ENCODE measurements around the gene WWC1. TPM values are rescaled to one million over a fixed set of nuclear protein-coding genes. Genes with fewer than 3 reads are reported as not detected.

WWC1 gene
- 0.10 TPM for total RNA-seq

DNA sequence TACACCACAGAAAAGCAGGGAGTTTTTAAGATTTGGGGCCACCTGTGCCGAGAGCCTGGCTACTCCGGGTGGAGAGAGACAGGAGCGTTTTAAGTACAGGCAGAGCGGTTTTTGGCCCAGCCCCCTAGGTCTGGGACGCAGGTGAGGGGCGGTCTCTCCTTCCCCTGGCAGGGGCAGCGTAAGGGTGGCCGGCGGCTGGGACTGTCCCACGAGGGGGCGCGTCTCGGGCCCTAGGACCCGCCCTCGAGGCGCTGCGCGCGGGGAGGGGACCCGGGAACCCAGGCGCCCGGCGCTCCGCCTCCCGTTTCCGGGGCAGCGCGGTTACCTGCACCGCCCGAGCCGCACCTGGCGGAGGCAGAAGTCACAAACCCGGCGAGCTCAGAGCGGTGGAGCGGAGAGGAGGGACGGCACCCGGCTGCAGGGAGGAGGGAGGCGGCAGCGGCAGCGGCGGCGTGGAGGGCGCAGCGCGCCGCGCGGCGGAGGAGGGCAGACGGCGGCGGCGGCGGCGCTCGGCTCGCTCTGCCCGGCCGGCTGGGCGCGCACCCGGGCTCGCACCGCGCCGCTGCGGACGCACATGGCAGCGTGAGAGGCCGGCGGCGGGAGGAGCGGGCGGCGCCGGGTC is at the start of gene WWC1:
Gene WWC1 (plus strand): TSS at position 304 of the 622 bp plus-strand sequence. CDS start 508 bp downstream, outside the sequence.
- Histone ChIP-seq H3K4me1 (ENCODE audit: insufficient read depth, low read length) (peaks cover 5% of the 10 kb centered on the region), H3K4me3 (ENCODE audit: low read length) (no peak within 1 kb of the TSS), H3K9me3 (ENCODE audit: low read depth, low read length) (no peaks in the 10 kb centered on the region), H3K27me3 (ENCODE audit: insufficient read depth, low read length) (peaks cover 35% of the 10 kb centered on the region)

DNA sequence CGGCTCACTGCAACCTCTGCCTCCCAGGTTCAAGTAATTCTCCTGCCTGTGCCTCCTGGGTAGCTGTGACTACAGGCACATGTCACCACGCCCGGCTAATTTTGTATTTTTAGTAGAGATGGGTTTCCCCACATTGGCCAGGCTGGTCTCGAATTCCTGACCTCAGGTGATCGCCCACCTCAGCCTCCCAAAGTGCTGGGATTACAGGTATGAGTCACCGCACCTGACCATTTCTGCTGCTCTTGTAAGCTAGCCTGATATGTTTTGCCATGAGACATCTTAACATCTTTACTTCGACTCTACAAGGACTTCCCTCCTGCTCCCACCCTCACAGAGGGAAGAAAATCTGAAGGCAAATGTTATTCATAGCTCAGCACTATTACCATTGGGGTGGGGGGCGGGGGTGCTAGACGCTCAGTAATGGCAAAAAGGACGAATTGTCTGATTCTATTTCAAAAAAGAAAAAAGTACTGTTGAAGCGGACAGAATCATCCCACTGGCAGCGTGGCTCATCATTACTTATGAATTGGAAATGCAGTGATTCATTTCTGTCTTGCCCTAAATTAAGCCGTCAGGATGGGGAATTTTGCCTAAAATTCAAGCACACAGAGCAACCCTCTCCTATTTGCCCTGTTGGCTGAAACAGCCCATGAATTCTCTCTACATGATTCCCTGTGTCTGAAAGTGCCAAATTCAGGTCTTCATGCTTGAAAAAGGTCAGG is 46.4 kb upstream of the WWC1 start:
- Histone ChIP-seq H3K9me3 (ENCODE audit: low read depth, low read length) (no peaks in the 10 kb centered on the region), H3K27me3 (ENCODE audit: insufficient read depth, low read length) (no peaks in the 10 kb centered on the region), H3K4me3 (ENCODE audit: low read length) (no peak overlapping the region), H3K4me1 (ENCODE audit: insufficient read depth, low read length) (no peaks in the 10 kb centered on the region)

DNA sequence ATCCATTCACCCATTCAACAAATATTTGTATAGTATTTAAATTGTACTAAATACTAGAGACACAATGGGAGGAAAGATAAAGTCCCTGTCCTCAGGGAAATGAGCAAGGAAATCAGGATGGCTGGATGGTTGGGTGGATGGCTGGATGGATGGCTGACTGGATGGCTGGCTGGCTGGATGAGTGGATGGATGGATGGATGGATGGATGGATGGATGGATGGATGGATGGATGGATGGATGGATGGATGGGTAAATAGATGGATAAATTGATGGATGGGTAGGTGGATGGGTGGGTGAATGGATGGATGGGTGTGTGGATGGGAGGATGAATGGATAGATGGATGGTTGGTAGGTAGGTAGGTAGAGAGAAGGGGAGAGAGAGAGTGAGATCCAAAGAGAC is 41.5 kb upstream of the WWC1 start:
- H3K4me1 ChIP-seq (ENCODE audit: insufficient read depth, low read length) = no peaks in the 10 kb centered on the region

DNA sequence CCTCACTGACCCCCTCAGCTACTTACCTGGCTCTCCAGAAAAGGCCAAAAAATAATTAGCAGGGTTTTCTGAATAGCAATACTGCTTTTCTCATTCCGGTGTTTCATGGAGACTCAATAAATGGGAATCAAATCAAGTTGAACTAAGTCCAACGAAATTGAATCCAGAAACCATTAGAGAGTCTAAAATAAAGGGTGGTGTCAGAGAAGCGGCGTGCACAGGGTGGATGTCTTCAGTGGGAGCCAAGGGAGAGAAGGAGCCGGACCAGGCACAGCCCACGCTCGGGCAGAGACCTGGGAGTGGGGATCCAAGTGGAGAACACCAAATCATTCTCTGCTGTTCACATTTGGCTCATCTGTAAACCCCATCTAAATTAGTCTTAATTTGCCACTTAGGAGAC is 40.2 kb upstream of the WWC1 start:
- Histone ChIP-seq H3K27me3 (ENCODE audit: insufficient read depth, low read length) (no peaks in the 10 kb centered on the region), H3K9me3 (ENCODE audit: low read depth, low read length) (no peaks in the 10 kb centered on the region), H3K4me3 (ENCODE audit: low read length) (no peak overlapping the region)

More for the DNA sequence above, 41.5 kb upstream of the WWC1 start:
- Histone ChIP-seq H3K27me3 (ENCODE audit: insufficient read depth, low read length) (no peaks in the 10 kb centered on the region), H3K9me3 (ENCODE audit: low read depth, low read length) (no peaks in the 10 kb centered on the region), H3K4me3 (ENCODE audit: low read length) (no peak overlapping the region)

DNA sequence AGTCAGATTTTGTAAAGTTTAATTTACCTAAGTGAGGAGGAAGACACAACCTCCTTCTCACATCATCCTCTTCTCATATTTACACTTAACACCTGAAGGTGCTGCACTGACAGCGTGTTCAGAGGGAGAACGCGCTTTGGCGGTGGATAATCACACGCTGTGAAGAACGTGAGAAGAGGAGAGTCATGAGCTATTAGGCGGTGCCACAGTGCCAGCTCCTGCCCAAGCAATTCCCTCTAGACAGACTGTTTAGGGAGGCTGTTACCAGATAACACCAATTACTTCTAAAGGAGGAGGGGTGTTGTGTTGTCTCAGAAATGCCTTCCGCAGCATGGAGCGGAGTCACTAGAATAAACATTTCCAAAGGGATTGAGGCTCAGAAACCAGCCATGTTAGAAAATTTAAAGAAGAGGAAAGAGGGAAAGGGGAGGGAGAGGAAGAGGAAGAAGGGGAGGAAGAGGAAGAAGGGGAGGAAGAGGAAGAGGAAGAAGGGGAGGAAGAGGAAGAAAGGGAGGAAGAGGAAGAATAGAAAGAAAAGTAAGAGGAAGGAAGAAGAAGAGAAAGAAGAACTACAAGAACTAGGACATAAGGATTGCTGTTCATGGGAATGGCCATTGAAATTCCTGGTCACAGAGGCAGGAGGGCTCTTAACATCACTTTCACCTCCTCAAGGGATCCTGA is 37.3 kb upstream of the WWC1 start:
- no peak overlapping the region for H3K4me3 ChIP-seq (ENCODE audit: low read length)
- no peaks in the 10 kb centered on the region for H3K27me3 ChIP-seq (ENCODE audit: insufficient read depth, low read length)
- no peaks in the 10 kb centered on the region for H3K9me3 ChIP-seq (ENCODE audit: low read depth, low read length)
- no peaks in the 10 kb centered on the region for H3K4me1 ChIP-seq (ENCODE audit: insufficient read depth, low read length)

More for the DNA sequence above, 40.2 kb upstream of the WWC1 start:
- no peaks in the 10 kb centered on the region for H3K4me1 ChIP-seq (ENCODE audit: insufficient read depth, low read length)

DNA sequence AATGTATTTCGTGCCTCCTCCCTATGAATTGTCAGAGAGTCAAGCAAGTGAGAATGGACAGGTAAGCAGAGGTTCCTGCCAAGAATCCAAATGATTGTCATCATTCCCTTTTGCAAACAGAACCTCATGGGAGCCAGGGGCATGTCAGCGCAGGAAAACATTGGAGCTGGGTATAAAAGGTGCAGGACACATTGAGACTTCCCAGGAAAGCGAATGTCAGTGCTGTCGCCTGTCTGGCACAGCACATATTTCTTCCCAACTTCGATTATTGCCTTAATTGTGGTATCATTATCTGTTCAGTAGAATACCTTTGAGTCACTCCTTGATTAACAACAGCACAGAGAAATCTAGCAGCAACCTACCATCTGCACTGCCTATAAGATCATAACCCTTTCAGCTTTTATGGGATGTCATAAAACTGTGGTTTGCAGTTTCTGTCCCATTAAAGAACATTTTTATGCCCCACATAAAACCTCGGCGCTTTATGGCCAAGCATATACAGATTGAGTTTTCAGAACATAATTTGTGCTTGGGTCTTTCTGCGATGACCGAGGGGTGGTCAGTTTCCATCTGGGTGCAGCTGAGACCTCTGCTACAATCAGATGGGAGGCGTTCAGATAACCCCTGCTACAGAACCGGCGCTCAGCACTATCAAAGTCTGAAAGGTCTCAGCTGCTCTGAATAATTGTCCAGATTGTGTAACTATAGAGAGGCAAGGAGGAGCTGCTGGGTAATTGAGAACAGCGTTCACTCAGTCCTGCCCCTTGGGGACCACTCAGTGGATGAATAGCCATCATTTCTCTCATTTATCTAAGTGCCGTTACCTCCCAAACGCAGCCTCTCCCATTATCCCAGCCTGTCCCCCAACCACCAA is 30.9 kb upstream of the WWC1 start:
- Histone ChIP-seq H3K4me3 (ENCODE audit: low read length) (no peak overlapping the region), H3K9me3 (ENCODE audit: low read depth, low read length) (no peaks in the 10 kb centered on the region), H3K4me1 (ENCODE audit: insufficient read depth, low read length) (no peaks in the 10 kb centered on the region), H3K27me3 (ENCODE audit: insufficient read depth, low read length) (no peaks in the 10 kb centered on the region)

DNA sequence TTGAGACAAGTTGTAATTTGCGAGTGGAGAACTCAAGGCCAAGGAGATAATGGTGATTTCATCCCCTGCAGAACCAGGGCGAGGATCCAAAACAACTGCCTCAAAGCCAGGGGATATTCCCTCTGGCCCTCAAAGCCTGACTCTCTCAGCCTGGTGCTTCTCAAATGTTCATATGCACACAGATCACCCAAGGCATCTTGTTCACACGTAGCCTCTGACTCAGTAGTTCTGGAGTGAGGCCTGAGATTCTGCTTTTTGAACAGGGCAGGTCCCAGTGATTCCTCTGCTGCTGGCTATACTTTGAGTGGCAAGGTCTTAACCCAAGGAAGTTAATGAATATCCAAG is 30.2 kb upstream of the WWC1 start:
- Histone ChIP-seq H3K4me3 (ENCODE audit: low read length) (no peak overlapping the region), H3K9me3 (ENCODE audit: low read depth, low read length) (no peaks in the 10 kb centered on the region), H3K4me1 (ENCODE audit: insufficient read depth, low read length) (no peaks in the 10 kb centered on the region), H3K27me3 (ENCODE audit: insufficient read depth, low read length) (no peaks in the 10 kb centered on the region)

DNA sequence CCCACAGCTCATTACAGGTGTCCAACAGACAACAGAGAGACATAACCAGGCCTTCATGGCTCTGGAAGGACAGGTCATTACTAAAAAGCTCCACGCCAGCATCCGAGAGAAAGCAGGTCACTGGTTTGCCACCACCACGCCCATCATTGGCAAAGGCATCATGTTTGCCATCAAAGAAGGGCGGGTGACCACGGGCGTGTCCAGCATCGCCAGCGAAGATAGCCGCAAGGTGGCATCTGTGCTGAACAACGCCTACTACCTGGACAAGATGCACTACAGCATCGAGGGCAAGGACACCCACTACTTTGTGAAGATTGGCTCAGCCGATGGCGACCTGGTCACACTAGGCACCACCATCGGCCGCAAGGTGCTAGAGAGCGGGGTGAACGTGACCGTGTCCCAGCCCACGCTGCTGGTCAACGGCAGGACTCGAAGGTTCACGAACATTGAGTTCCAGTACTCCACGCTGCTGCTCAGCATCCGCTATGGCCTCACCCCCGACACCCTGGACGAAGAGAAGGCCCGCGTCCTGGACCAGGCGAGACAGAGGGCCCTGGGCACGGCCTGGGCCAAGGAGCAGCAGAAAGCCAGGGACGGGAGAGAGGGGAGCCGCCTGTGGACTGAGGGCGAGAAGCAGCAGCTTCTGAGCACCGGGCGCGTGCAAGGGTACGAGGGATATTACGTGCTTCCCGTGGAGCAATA is 29.3 kb upstream of the WWC1 start:
- Histone ChIP-seq H3K4me1 (ENCODE audit: insufficient read depth, low read length) (no peaks in the 10 kb centered on the region), H3K4me3 (ENCODE audit: low read length) (no peak overlapping the region), H3K27me3 (ENCODE audit: insufficient read depth, low read length) (no peaks in the 10 kb centered on the region), H3K9me3 (ENCODE audit: low read depth, low read length) (no peaks in the 10 kb centered on the region)

DNA sequence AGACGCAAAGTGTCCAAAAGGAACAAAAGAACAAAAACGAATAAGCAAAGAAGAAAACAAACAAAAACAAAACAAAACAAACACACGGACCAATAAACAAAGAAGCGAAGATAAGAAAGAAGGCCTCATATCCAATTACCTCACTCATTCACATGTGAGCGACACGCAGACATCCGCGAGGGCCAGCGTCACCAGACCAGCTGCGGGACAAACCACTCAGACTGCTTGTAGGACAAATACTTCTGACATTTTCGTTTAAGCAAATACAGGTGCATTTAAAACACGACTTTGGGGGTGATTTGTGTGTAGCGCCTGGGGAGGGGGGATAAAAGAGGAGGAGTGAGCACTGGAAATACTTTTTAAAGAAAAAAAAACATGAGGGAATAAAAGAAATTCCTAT is 28.3 kb upstream of the WWC1 start:
- H3K4me1 ChIP-seq (ENCODE audit: insufficient read depth, low read length) = no peaks in the 10 kb centered on the region
- no peak overlapping the region for H3K4me3 ChIP-seq (ENCODE audit: low read length)
- no peaks in the 10 kb centered on the region for H3K27me3 ChIP-seq (ENCODE audit: insufficient read depth, low read length)
- no peaks in the 10 kb centered on the region for H3K9me3 ChIP-seq (ENCODE audit: low read depth, low read length)

DNA sequence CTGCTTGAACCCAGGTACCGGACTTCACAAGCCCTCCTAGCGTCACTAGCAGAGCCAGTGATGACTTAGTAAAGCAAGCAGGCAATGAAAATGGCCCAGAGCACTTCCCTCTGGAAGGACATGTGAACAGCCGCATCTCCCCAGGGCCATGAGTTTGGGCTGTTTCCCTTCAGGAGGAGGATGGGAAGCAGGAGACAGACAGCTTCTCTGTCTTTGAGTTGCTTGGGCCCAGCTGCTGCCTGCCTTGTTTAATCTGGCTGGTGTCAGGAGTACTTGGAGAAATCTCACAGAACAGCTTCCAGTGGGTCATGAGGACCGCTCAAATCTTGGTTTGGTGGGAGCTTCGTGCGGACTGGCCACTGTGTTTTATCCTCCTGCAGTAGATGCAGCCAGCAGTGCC is 25.4 kb upstream of the WWC1 start:
- Histone ChIP-seq H3K4me3 (ENCODE audit: low read length) (no peak overlapping the region), H3K4me1 (ENCODE audit: insufficient read depth, low read length) (peaks cover 10% of the 10 kb centered on the region), H3K9me3 (ENCODE audit: low read depth, low read length) (no peaks in the 10 kb centered on the region), H3K27me3 (ENCODE audit: insufficient read depth, low read length) (peaks cover 3% of the 10 kb centered on the region)

DNA sequence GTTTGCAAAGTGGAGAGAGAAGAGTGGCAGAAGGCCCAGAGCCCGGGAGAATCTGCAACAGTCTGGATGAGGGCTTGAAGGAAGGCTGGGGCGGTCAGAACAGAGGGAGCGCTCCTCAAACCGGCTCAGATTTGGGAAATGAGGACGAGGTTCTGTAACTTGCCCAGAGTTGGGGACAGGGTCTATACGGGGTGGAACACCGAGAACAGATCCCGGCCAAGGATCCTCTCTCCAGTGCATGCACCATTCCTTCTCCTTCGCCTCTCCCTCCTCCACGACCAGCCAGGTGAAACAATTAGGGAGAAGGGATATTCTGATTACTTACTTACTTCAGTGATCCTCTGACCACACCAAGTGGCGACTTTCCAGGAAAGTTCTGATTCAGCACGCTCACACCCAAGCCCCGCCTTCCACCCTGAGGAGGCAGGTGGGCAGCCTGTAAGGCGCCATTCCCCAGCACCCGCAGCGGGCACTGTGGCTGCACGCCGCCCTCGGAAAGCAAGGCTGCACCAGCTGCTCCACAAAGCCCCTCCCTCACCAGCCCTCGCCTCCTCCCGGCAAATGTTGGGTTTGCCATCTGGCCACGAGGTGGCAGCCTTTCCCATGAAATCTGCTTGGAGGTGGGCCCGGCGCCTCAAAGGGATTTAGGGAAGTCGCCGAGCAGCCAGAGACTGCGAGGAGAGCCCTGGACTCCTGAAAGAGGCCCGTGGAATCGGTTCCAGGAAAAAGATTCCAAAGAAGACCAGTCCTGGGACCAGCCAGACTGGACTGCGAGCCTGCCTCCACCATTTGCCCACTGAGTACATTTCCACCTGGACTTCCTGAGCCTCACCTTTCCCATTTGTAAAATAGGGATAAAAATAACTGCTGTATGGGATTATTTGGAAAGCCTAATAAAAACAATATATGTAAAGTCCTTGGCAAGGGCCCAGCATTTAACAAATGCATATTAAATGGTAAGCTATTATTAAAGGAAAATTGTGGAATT is 22.2 kb upstream of the WWC1 start:
- Histone ChIP-seq H3K4me3 (ENCODE audit: low read length) (no peak overlapping the region), H3K27me3 (ENCODE audit: insufficient read depth, low read length) (peaks cover 3% of the 10 kb centered on the region), H3K4me1 (ENCODE audit: insufficient read depth, low read length) (peaks cover 10% of the 10 kb centered on the region), H3K9me3 (ENCODE audit: low read depth, low read length) (no peaks in the 10 kb centered on the region)

DNA sequence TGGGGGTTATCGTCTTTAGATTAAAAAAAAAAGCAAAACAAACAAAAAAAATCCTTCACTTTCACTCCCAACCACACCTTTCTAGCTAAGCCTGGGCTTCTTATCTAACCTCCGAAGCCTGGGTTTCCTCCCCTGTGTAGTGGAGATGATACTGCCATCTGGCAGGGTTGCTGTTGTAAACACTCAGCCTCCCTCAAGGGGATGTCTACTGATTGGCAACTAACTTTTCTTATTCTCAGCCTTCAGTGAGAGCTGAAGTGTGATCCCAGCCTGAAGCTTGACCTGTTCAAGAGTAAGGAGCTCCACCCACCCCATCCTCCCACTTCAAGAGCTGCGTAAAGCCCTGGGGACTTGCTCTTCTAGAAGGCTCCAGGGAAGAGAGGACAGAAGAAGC is 21.5 kb upstream of the WWC1 start:
- H3K4me3 ChIP-seq (ENCODE audit: low read length) = no peak overlapping the region
- no peaks in the 10 kb centered on the region for H3K9me3 ChIP-seq (ENCODE audit: low read depth, low read length)
- peaks cover 3% of the 10 kb centered on the region for H3K27me3 ChIP-seq (ENCODE audit: insufficient read depth, low read length)
- peaks cover 10% of the 10 kb centered on the region for H3K4me1 ChIP-seq (ENCODE audit: insufficient read depth, low read length)

DNA sequence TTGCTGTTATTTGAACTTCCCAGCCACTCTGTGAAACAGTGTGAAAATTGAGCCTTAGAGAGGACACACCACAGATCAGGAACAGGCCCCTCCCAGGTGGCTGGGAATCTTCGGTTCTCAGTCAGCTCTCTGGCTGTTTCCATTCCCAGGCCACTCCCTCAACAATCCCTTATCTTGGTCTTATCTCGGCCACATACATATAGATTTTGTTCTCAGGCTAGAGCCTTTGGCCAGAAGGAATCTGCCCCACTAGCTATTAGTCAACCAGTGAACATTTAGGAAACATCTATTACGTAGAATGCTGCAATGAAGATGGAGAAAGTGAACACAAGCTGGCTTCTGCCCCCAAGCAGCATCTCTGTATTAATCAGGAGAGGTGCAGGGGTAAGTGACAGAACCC is 21.0 kb upstream of the WWC1 start:
- Histone ChIP-seq H3K9me3 (ENCODE audit: low read depth, low read length) (no peaks in the 10 kb centered on the region), H3K4me3 (ENCODE audit: low read length) (no peak overlapping the region), H3K4me1 (ENCODE audit: insufficient read depth, low read length) (peaks cover 10% of the 10 kb centered on the region), H3K27me3 (ENCODE audit: insufficient read depth, low read length) (peaks cover 3% of the 10 kb centered on the region)

All from mononuclear cell (primary cell).